ENCODE measurements around the gene PHB1.
"Not testable (repeated sequence)": the region's sequence is repeated elsewhere in the genome, so short reads cannot be mapped to it uniquely, and the experiment has no call there.

PHB1 gene

GRCh38 chr17:49370971-49371834 lies 43.5 kb downstream of the PHB1 start:
- DNase-seq (ENCODE audit: low spot score) = no peak
- in situ Hi-C loops (cut with MboI; ENCODE audit: low sequenced_read_pairs, unreplicated experiment) = no loop called here
- no peak for TF ChIP-seq CTCF (IDR thresholded peaks at IDR 0.05; ENCODE audit: borderline replicate concordance, control extremely low read depth, extremely low read depth, insufficient read depth, missing control alignments)

- no peak for TF ChIP-seq CTCF (IDR thresholded peaks at IDR 0.05; ENCODE audit: borderline replicate concordance, control extremely low read depth, extremely low read depth, insufficient read depth, missing control alignments)
- in situ Hi-C loops (cut with MboI; ENCODE audit: low sequenced_read_pairs, unreplicated experiment) = no loop called here
- DNase-seq (ENCODE audit: low spot score) = no peak
Measured at GRCh38 chr17:49369760-49370159, 44.9 kb downstream of the PHB1 start.

- in situ Hi-C loops (cut with MboI; ENCODE audit: low sequenced_read_pairs, unreplicated experiment) = no loop called here
- no peak for DNase-seq (ENCODE audit: low spot score)
- no peak for TF ChIP-seq CTCF (IDR thresholded peaks at IDR 0.05; ENCODE audit: borderline replicate concordance, control extremely low read depth, extremely low read depth, insufficient read depth, missing control alignments)
Measured at GRCh38 chr17:49369089-49369488, 45.6 kb downstream of the PHB1 start.

- no peak for DNase-seq (ENCODE audit: low spot score)
- TF ChIP-seq CTCF (IDR thresholded peaks at IDR 0.05; ENCODE audit: borderline replicate concordance, control extremely low read depth, extremely low read depth, insufficient read depth, missing control alignments) = no peak
- in situ Hi-C loops (cut with MboI; ENCODE audit: low sequenced_read_pairs, unreplicated experiment) = no loop called here
Measured at GRCh38 chr17:49365667-49366066, 49.0 kb downstream of the PHB1 start.

GRCh38 chr17:49365126-49365525 lies 49.6 kb downstream of the PHB1 start:
- in situ Hi-C loops (cut with MboI; ENCODE audit: low sequenced_read_pairs, unreplicated experiment) = not testable (repeated sequence)

GRCh38 chr17:49364119-49364518 lies 50.6 kb downstream of the PHB1 start:
- in situ Hi-C loops (cut with MboI; ENCODE audit: low sequenced_read_pairs, unreplicated experiment) = no loop called here
- TF ChIP-seq CTCF (IDR thresholded peaks at IDR 0.05; ENCODE audit: borderline replicate concordance, control extremely low read depth, extremely low read depth, insufficient read depth, missing control alignments) = no peak
- DNase-seq (ENCODE audit: low spot score) = no peak

More at GRCh38 chr17:49365126-49365525, 49.6 kb downstream of the PHB1 start:
- DNase-seq (ENCODE audit: low spot score) = not testable (repeated sequence)

GRCh38 chr17:49363251-49363650 lies 51.4 kb downstream of the PHB1 start:
- in situ Hi-C loops (cut with MboI; ENCODE audit: low sequenced_read_pairs, unreplicated experiment) = no loop called here
- no peak for DNase-seq (ENCODE audit: low spot score)
- no peak for TF ChIP-seq CTCF (IDR thresholded peaks at IDR 0.05; ENCODE audit: borderline replicate concordance, control extremely low read depth, extremely low read depth, insufficient read depth, missing control alignments)

Measured in GM13976 (cell line).